HG03139 (cell line): ENCODE data around the gene RNF34.

ENCODE experiments used
- ATAC-seq: cut with Tn5 transposase; IDR thresholded peaks from one replicate; pipeline ENCODE4 v1.9.1; 2021; ENCODE audit not compliant: unreplicated experiment

The RNF34 gene

GRCh38 chr12:121436706-121437105 lies 36.8 kb downstream of the RNF34 start:
- no peak for ATAC-seq

- ATAC-seq: no peak
These were observed 39.0 kb downstream of the RNF34 start for GRCh38 chr12:121438905-121439304.

- ATAC-seq: no peak
These were observed 39.8 kb downstream of the RNF34 start for GRCh38 chr12:121439715-121440114.

GRCh38 chr12:121440768-121441167 lies 40.9 kb downstream of the RNF34 start:
- no peak for ATAC-seq

- ATAC-seq: no peak
These were observed 41.6 kb downstream of the RNF34 start for GRCh38 chr12:121441555-121441954.

- ATAC-seq: no peak
These were observed 42.4 kb downstream of the RNF34 start for GRCh38 chr12:121442028-121442948.

GRCh38 chr12:121443193-121443870 lies 43.4 kb downstream of the RNF34 start:
- no peak for ATAC-seq

GRCh38 chr12:121443911-121444841 lies 44.3 kb downstream of the RNF34 start:
- ATAC-seq: no peak

- ATAC-seq: no peak
These were observed 44.9 kb downstream of the RNF34 start for GRCh38 chr12:121444842-121445202.

GRCh38 chr12:121446750-121447149 lies 46.8 kb downstream of the RNF34 start:
- ATAC-seq: no peak

- ATAC-seq: no peak
These were observed 48.9 kb downstream of the RNF34 start for GRCh38 chr12:121448771-121449315.

GRCh38 chr12:121451961-121452339 lies 52.0 kb downstream of the RNF34 start:
- no peak for ATAC-seq

GRCh38 chr12:121452340-121452984 lies 52.5 kb downstream of the RNF34 start:
- ATAC-seq: no peak

GRCh38 chr12:121452985-121453360 lies 53.1 kb downstream of the RNF34 start:
- ATAC-seq: no peak

- no peak for ATAC-seq
These were observed 53.7 kb downstream of the RNF34 start for GRCh38 chr12:121453629-121454028.

- ATAC-seq: no peak
These were observed 55.0 kb downstream of the RNF34 start for GRCh38 chr12:121454921-121455320.

- ATAC-seq: no peak
These were observed 56.0 kb downstream of the RNF34 start for GRCh38 chr12:121455766-121456420.

- ATAC-seq: no peak
These were observed 56.6 kb downstream of the RNF34 start for GRCh38 chr12:121456551-121456950.

GRCh38 chr12:121461048-121461447 lies 61.1 kb downstream of the RNF34 start:
- no peak for ATAC-seq

- ATAC-seq: no peak
These were observed 64.4 kb downstream of the RNF34 start for GRCh38 chr12:121464331-121464730.
